ENCODE results near the gene TNK1. TPM values are rescaled to one million over a fixed set of nuclear protein-coding genes. Genes with fewer than 3 reads are reported as not detected.

The TNK1 gene
- total RNA-seq, result 1.4 TPM

DNA sequence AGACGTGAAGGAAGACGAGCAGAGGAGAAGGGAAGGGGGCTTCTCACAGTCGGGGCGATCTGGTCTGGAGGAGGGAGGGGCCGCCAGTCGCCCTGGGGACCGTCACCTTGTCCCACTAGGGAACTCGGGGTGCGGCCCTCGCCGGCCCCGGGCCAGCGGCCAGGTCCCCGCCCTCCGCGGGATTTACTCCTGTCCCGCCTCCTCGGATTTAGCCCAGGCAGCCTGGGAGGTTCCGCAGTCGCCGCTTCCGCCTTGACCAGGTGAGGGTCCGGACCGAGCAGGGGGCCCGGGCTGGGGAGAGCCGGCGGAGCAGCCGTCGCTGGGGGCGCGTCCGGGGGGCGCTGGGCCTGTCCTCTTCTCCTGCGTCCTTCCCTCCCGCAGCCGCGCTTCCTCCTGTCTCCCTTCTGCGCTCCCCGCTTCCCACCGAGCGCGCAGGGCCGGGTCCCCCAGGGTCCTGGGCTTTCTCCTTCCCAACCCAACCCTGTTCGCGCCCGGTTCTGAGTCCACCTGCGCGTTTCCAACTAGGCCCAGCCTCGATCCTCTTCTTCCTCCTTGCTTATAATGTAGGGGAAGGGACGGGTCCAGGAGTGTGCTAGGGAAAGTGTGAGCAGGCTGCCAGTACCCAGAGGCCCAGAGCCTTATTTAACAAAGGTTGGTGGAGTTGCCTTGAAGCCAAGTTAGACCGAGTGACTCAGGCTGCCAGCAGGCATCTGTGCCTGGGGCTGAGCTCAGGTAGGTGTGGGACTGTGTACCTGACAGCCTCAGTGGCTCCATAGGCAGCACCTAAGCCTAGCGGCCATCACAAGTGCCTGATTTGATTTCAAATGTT, at the start of gene TNK1:
TSS of gene TNK1 (plus strand) at position 235 of the 829 bp plus-strand sequence. CDS start 1,838 bp downstream, outside the sequence.

GRCh38 chr17:7336240-7337175, 44.4 kb upstream of the TNK1 start, which contains the start of gene ACAP1:
ACAP1 (plus strand) TSS chr17:7336529; CDS start chr17:7336735, 206 bp downstream.

GRCh38 chr17:7351665-7352502, 29.0 kb upstream of the TNK1 start, which contains the start of gene KCTD11:
KCTD11 (plus strand) TSS chr17:7352162.

GRCh38 chr17:7355053-7355452, 25.8 kb upstream of the TNK1 start, which contains the start of gene TMEM95:
TMEM95 (plus strand) TSS chr17:7355156; CDS start chr17:7355205, 49 bp downstream.

DNA sequence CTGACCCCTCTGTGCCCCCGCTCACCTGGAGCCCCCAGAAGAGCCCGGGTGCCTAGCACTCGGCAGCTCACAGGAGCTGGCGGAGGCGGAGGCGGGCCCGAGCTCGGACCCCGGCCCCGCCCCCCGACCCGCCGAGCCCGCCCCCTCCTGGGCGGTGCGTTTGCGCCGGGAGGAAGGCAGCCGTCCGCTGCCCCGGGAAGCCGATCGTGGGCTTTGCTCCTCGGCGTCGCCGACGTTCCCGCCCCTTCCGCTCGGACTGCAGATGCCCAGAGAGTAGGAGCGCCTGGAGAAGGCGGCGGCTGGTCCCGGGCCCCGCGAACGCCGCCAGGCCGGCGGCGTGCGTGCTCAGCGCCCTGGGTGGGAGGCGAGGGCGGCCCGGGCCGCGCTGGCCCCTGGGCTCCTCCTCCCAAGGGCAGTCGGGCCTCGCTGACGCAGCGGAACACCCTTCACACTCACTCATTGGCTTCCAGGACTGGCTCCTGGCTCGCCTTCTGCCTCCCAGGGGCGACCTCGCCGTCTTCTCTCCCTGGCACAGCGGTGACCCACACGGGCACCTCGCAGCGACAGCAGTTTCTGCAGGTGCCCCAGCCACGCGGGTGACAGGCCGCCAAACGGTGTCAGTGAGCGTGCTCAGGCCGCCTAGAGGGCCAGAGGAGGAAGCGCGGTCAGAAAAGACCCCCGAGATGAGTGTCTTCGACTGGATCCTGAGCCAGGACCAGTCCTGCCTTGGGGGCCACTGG, 13.7 kb downstream of the TNK1 start, which contains the start of gene PLSCR3:
TSS of gene PLSCR3 (minus strand) at position 74 of the 740 bp plus-strand sequence. CDS start 415 bp downstream, outside the sequence.

DNA sequence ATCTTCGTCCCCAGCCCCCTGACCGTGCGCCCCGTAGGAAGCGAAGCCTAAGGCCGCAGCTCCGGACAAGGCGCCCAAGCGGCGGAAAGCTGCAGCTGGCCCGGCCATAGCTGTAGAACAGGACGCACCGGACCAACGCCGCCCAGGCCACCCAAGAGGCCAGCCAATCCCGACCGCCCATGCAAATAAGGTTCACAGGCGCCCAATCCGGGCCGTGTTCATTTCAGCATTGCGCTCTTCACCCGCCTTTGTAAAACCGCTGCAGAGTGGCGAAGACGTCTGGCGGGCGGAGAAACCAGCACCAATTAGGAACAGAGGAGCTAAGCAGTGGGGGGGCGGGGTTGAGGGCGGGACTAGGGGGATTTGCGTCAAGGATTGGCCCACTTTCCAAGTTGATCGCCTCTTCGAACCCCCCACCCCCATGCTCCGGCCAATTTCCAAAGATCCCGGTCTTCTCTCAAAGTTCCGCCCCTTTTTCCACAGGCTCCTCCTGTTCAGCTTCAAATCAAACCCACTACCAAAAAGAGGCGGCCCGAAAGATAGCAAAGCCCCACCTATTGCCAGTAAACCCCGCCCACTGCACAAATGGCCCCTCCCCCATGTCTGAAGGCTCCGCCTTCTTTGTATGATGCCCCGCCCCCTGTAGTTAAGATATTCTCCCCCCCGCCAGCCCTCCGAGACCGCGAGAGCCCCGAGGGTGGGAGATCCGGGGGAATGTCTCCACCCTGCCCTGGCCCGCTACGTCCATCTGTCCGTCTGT, 23.3 kb downstream of the TNK1 start, which contains the start of gene TMEM256:
TSS of gene TMEM256 (minus strand) at position 121 of the 760 bp plus-strand sequence. CDS start at position 108, 13 bp downstream.

DNA sequence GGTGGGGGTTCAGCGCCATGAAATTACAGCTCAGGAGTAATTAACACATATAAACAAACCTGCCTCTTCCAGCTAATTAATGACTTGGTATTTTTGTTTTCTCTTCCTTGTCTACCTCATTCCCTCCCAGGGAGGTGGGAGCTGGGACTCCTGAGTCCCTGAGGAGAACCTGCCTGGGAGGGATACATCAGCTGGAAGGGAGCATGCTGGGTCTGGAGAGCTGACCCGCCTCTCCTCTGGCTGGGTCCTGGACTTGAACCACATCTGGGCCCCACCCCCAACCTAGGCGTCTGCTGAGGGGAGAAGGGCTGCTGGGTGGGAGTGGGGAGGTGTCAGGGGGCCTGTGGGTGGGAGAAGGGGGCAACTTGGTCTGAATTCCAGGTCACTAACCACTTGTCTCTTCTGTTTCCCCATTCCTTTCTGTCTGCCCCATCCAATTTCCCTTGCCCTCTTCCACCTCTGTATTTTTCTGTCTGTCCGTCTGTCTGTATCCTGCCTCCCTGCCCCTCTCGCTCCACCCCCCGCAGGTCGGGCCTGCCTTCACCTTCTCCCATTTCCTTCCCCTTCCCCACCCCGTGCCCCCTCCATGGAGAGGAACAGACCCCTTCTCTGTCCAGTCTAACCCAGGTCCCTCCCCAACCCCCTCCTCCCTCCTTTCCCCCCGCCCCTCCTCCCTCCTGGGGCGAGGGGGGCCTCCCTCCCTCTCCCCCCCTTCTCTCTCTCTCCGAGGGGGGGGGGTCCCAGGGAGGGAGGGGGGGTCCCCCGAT, 26.8 kb downstream of the TNK1 start, which contains the start of gene NLGN2:
TSS of gene NLGN2 (plus strand) at position 361 of the 767 bp plus-strand sequence. CDS start 411 bp downstream, outside the sequence.

GRCh38 chr17:7419819-7420610, 39.1 kb downstream of the TNK1 start, which contains the start of gene SPEM1:
SPEM1 (plus strand) TSS chr17:7420324; CDS start chr17:7420385, 61 bp downstream.

GRCh38 chr17:7425316-7425715, 44.4 kb downstream of the TNK1 start, which contains the start of gene SPEM2:
SPEM2 (plus strand) TSS chr17:7425616; CDS start chr17:7425689, 73 bp downstream.

DNA sequence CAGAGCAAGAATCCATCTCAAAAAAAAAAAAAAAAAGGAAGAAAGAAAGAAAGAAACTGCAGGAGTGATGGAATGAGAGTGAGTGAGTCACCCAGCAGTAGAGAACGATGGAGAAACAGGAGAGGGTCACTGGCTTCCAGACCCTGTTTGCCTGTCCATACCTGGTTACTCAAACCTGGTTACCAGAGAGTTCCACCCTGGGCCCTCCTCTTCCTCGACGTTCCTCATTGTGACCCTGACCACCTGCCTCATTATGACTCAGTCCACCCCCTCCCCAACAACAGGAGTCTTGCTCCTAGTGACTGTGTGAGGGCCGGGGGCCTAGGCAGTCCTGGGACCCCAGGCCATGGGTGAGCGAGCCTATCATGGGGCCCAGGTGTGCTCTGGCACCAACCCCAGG, 47.7 kb downstream of the TNK1 start, which contains the start of gene SPEM3:
TSS of gene SPEM3 (plus strand) at position 301 of the 400 bp plus-strand sequence. CDS start at position 347, 46 bp downstream.

Other genes with a start within 250 kb of the TNK1 start
- 20.1 TPM for gene ASGR1, start 201.7 kb upstream of the TNK1 start, total RNA-seq
- 136 TPM for gene DLG4, start 161.3 kb upstream of the TNK1 start, total RNA-seq
- 97.6 TPM for gene ACADVL, start 161.2 kb upstream of the TNK1 start, total RNA-seq
- gene DVL2, start 146.6 kb upstream of the TNK1 start, total RNA-seq, result 56.1 TPM
- gene PHF23, start 141.6 kb upstream of the TNK1 start, total RNA-seq, result 28.6 TPM
- 167 TPM for gene GABARAP, start 138.6 kb upstream of the TNK1 start, total RNA-seq
- gene CTDNEP1, start 129.4 kb upstream of the TNK1 start, total RNA-seq, result 40.1 TPM
- 29.5 TPM for gene ELP5, start 128.9 kb upstream of the TNK1 start, total RNA-seq
- 0.92 TPM for gene CLDN7, start 118.6 kb upstream of the TNK1 start, total RNA-seq
- gene SLC2A4, start 99.4 kb upstream of the TNK1 start, total RNA-seq, result 0.23 TPM
- 1.4 TPM for gene YBX2, start 86.5 kb upstream of the TNK1 start, total RNA-seq
- gene EIF5A, start 73.5 kb upstream of the TNK1 start, total RNA-seq, result 168 TPM
- 38.5 TPM for gene GPS2, start 65.7 kb upstream of the TNK1 start, total RNA-seq
- 44.3 TPM for gene NEURL4, start 51.8 kb upstream of the TNK1 start, total RNA-seq
- gene ACAP1, start 44.6 kb upstream of the TNK1 start, total RNA-seq, result 0.23 TPM
- 4.6 TPM for gene KCTD11, start 28.9 kb upstream of the TNK1 start, total RNA-seq
- not detected for gene TMEM95, start 25.9 kb upstream of the TNK1 start, total RNA-seq
- 9.2 TPM for gene PLSCR3, start 13.4 kb downstream of the TNK1 start, total RNA-seq
- 63.7 TPM for gene TMEM256, start 23.0 kb downstream of the TNK1 start, total RNA-seq
- gene NLGN2, start 26.8 kb downstream of the TNK1 start, total RNA-seq, result 19.1 TPM
- not detected for gene SPEM1, start 39.2 kb downstream of the TNK1 start, total RNA-seq
- not detected for gene SPEM2, start 44.5 kb downstream of the TNK1 start, total RNA-seq
- not detected for gene SPEM3, start 47.8 kb downstream of the TNK1 start, total RNA-seq
- 1.4 TPM for gene TMEM102, start 54.3 kb downstream of the TNK1 start, total RNA-seq
- gene FGF11, start 58.4 kb downstream of the TNK1 start, total RNA-seq, result 9.0 TPM
- 19.1 TPM for gene CHRNB1, start 64.0 kb downstream of the TNK1 start, total RNA-seq
- gene ZBTB4, start 98.5 kb downstream of the TNK1 start, total RNA-seq, result 25.6 TPM
- gene SLC35G6, start 100.4 kb downstream of the TNK1 start, total RNA-seq, result not detected
- 65.7 TPM for gene POLR2A, start 103.3 kb downstream of the TNK1 start, total RNA-seq
- 4.8 TPM for gene TNFSF12, start 168.0 kb downstream of the TNK1 start, total RNA-seq
- 1.6 TPM for gene TNFSF13, start 177.7 kb downstream of the TNK1 start, total RNA-seq
- gene SENP3, start 180.8 kb downstream of the TNK1 start, total RNA-seq, result 76.6 TPM
- 5.5 TPM for gene CD68, start 198.5 kb downstream of the TNK1 start, total RNA-seq
- 44.1 TPM for gene MPDU1, start 202.8 kb downstream of the TNK1 start, total RNA-seq
- gene SOX15, start 209.0 kb downstream of the TNK1 start, total RNA-seq, result 1.4 TPM
- gene FXR2, start 233.8 kb downstream of the TNK1 start, total RNA-seq, result 46.1 TPM
- 30.7 TPM for gene SAT2, start 246.7 kb downstream of the TNK1 start, total RNA-seq
- gene SHBG, start 249.0 kb downstream of the TNK1 start, total RNA-seq, result not detected